SK-N-SH (cell line): ENCODE measurements around the gene KNCN. TPM values are rescaled to one million over a fixed set of nuclear protein-coding genes. Genes with fewer than 3 reads are reported as not detected.

Experiments used
- CTCF ChIA-PET: fragments of 300-600, 350-600 bp; formaldehyde crosslinking; extraction: SDS; loops from one replicate; lab custom pipeline; 2021; lab: Yijun Ruan, JAX
- POLR2A ChIA-PET: fragments of 350-600 bp; sonication (Branson Sonifier 250); formaldehyde crosslinking; extraction: SDS; loops from one replicate; lab custom pipeline; 2020; ENCODE audit warnings: antibody characterized with exemption, inconsistent platforms; lab: Yijun Ruan, JAX
- DNase-seq: peaks from one replicate; pipeline ENCODE4 v3.0.0; 2012
- H2AFZ ChIP-seq: fragments of 200-600 bp; sonication (generic); 2 replicates; pipeline ENCODE4 v1.8.1; 2016; ENCODE audit warnings: antibody characterized with exemption, mild to moderate bottlenecking, low read depth
- H3F3A ChIP-seq: fragments of 200-600 bp; sonication (generic); replicated peaks from 2 replicates; pipeline ENCODE3; 2016; ENCODE audit warnings: antibody characterized with exemption, mild to moderate bottlenecking; ENCODE audit not compliant: insufficient read depth
- H3K27ac ChIP-seq, 2 experiments: fragments of 200-500 bp in 1 of 2; fragments of 200-600 bp in 1 of 2; sonication (Bioruptor generic) in 1 of 2; sonication (generic), shearing (Covaris generic) in 1 of 2; 2 replicates each; pipeline versions ENCODE4 v1.5.1 to v1.6.1; 2014 to 2016; ENCODE audit warnings: low read depth in 2 of 2, inconsistent platforms in 1 of 2, low read length in 1 of 2, mild to moderate bottlenecking in 1 of 2, mixed read lengths in 1 of 2
- H3K27me3 ChIP-seq: fragments of 200-600 bp; sonication (generic), shearing (Covaris generic); 2 replicates; pipeline ENCODE4 v1.6.1; 2016; ENCODE audit warnings: mixed run types; ENCODE audit not compliant: insufficient read depth
- H3K36me3 ChIP-seq, 2 experiments: fragments of 200-500 bp in 1 of 2; fragments of 200-600 bp in 1 of 2; sonication (Bioruptor generic) in 1 of 2; sonication (generic) in 1 of 2; replicated peaks in 1 of 2; 2 replicates each; pipeline versions ENCODE3 to v1.5.1; 2014 to 2016; ENCODE audit warnings: low read length in 1 of 2, mild to moderate bottlenecking in 1 of 2; ENCODE audit not compliant: insufficient read depth in 2 of 2, control insufficient read depth in 1 of 2
- H3K4me1 ChIP-seq, 2 experiments: fragments of 200-500 bp in 1 of 2; fragments of 200-600 bp in 1 of 2; sonication (Bioruptor generic) in 1 of 2; sonication (generic), shearing (Covaris generic) in 1 of 2; 2 replicates each; pipeline versions ENCODE4 v1.5.1 to v1.6.1; 2014 to 2016; ENCODE audit warnings: low read depth in 1 of 2, low read length in 1 of 2, mixed run types in 1 of 2; ENCODE audit not compliant: insufficient read depth in 2 of 2, control insufficient read depth in 1 of 2
- H3K4me2 ChIP-seq: fragments of 200-600 bp; sonication (generic), shearing (Covaris generic); 2 replicates; pipeline ENCODE4 v1.6.1; 2017; ENCODE audit warnings: mixed run types
- H3K4me3 ChIP-seq, 2 experiments: fragments of 200-500 bp in 1 of 2; fragments of 200-600 bp in 1 of 2; sonication (Bioruptor generic) in 1 of 2; sonication (generic), shearing (Covaris generic) in 1 of 2; 2 replicates each; pipeline versions ENCODE4 v1.5.1 to v1.8.1; 2014 to 2016; ENCODE audit warnings: low read depth in 2 of 2, inconsistent platforms in 1 of 2, low read length in 1 of 2, mild to moderate bottlenecking in 1 of 2, mixed read lengths in 1 of 2, moderate library complexity in 1 of 2
- H3K79me2 ChIP-seq: fragments of 200-600 bp; sonication (generic); 2 replicates; pipeline ENCODE4 v1.8.1; 2017; ENCODE audit warnings: mild to moderate bottlenecking; ENCODE audit not compliant: insufficient read depth
- H3K9ac ChIP-seq: fragments of 200-600 bp; sonication (generic); 2 replicates; pipeline ENCODE4 v1.6.1; 2017; ENCODE audit warnings: mixed run types
- H3K9me2 ChIP-seq: fragments of 200-600 bp; sonication (generic); 2 replicates; pipeline ENCODE4 v1.6.1; 2017; ENCODE audit warnings: mixed run types
- H3K9me3 ChIP-seq: fragments of 200-600 bp; sonication (generic); 2 replicates; pipeline ENCODE4 v1.6.1; 2017; ENCODE audit warnings: mixed run types, mild to moderate bottlenecking, moderate library complexity
- H4K20me1 ChIP-seq: fragments of 200-600 bp; sonication (generic); 2 replicates; pipeline ENCODE4 v1.6.1; 2017; ENCODE audit warnings: mild to moderate bottlenecking, mixed run types; ENCODE audit not compliant: insufficient read depth
- ELF1 ChIP-seq: IDR thresholded peaks from 2 replicates; pipeline ENCODE4 v1.4.0; 2012
- EP300 ChIP-seq, 2 experiments: IDR thresholded peaks; 2 replicates each; pipeline versions ENCODE4 v1.4.0 to v1.6.1; 2012; ENCODE audit warnings: borderline replicate concordance in 1 of 2, low read depth in 1 of 2, low read length in 1 of 2
- EZH2phosphoT487 ChIP-seq: fragments of 200-600 bp; sonication (generic); IDR thresholded peaks from 2 replicates; pipeline ENCODE4 v1.6.1; 2017; ENCODE audit warnings: low read depth, mixed run types, mild to moderate bottlenecking, antibody characterized with exemption, moderate library complexity, borderline replicate concordance
- FOXJ3 ChIP-seq: sonication (generic); formaldehyde crosslinking; IDR thresholded peaks from 2 replicates; pipeline ENCODE4 v1.5.1; 2020; ENCODE audit warnings: mild to moderate bottlenecking, missing genetic modification reagents
- FOXM1 ChIP-seq: IDR thresholded peaks from 2 replicates; pipeline ENCODE4 v1.4.0; 2012; ENCODE audit warnings: low read depth, mild to moderate bottlenecking
- IRF3 ChIP-seq: fragments of 150-350 bp; IDR thresholded peaks from 2 replicates; pipeline ENCODE4 v1.6.1; 2016; ENCODE audit warnings: mild to moderate bottlenecking, low read depth, low read length
- JUND ChIP-seq: IDR thresholded peaks from 2 replicates; pipeline ENCODE4 v1.4.0; 2012
- MEF2A ChIP-seq: IDR thresholded peaks from 2 replicates; pipeline ENCODE4 v1.4.0; 2012; ENCODE audit warnings: low read depth, borderline replicate concordance
- MXI1 ChIP-seq: IDR thresholded peaks from 2 replicates; pipeline ENCODE4 v1.6.1; 2012; ENCODE audit warnings: mild to moderate bottlenecking, low read depth, low read length, improper control_type of control experiment
- NFIC ChIP-seq: IDR thresholded peaks from 2 replicates; pipeline ENCODE4 v1.4.0; 2012; ENCODE audit warnings: borderline replicate concordance
- NRF1 ChIP-seq: IDR thresholded peaks from 2 replicates; pipeline ENCODE4 v1.6.1; 2012; ENCODE audit warnings: low read depth, mild to moderate bottlenecking, low read length
- POLR2AphosphoS5 ChIP-seq: IDR thresholded peaks from 2 replicates; pipeline ENCODE4 v1.6.1; 2012; ENCODE audit warnings: low read depth, low read length
- RXRA ChIP-seq: IDR thresholded peaks from 2 replicates; pipeline ENCODE4 v1.4.0; 2012; ENCODE audit warnings: low read depth, mild to moderate bottlenecking, borderline replicate concordance
- SMC3 ChIP-seq: IDR thresholded peaks from 2 replicates; pipeline ENCODE4 v1.6.1; 2012; ENCODE audit warnings: low read depth, low read length, improper control_type of control experiment
- TAF1 ChIP-seq: IDR thresholded peaks from 2 replicates; pipeline ENCODE4 v1.6.1; 2012; ENCODE audit warnings: low read depth, mild to moderate bottlenecking, low read length, moderate library complexity, borderline replicate concordance
- USF2 ChIP-seq: fragments of 150-350 bp; IDR thresholded peaks from 2 replicates; pipeline ENCODE4 v1.6.1; 2017; ENCODE audit warnings: antibody characterized with exemption, low read length, low read depth, borderline replicate concordance
- WGBS: methylation state at CpG from one replicate; pipeline ENCODE4 v1.1.6; 2017; ENCODE audit warnings: low lambda C conversion rate; 5-methylcytosine and 5-hydroxymethylcytosine counted together
- polyA plus RNA-seq, 3 experiments: library from polyadenylated mRNA; depleted of rRNA; stranded (reverse); fragments of >200 nt; gene quantifications; 2 replicates each; pipeline ENCODE4 v1.2.3, GENCODE V29; 2012
- TF ChIP-seq, protein P1 (sequence below): IDR thresholded peaks from 2 replicates; pipeline ENCODE4 v1.4.0; 2012; ENCODE audit warnings: low read depth, borderline replicate concordance
- TF ChIP-seq, protein P2 (sequence below): IDR thresholded peaks from 2 replicates; pipeline ENCODE4 v1.4.0; 2012; ENCODE audit warnings: low read depth, borderline replicate concordance
- TF ChIP-seq, protein P3 (sequence below): fragments of 200-600 bp; sonication (generic); IDR thresholded peaks from 2 replicates; pipeline ENCODE4 v1.6.1; 2017; ENCODE audit warnings: antibody characterized with exemption, mild to moderate bottlenecking, moderate library complexity

Gene KNCN
- polyA plus RNA-seq, 1 of the 3 experiments (the other 2 are of a cell fraction) = not detected

DNA sequence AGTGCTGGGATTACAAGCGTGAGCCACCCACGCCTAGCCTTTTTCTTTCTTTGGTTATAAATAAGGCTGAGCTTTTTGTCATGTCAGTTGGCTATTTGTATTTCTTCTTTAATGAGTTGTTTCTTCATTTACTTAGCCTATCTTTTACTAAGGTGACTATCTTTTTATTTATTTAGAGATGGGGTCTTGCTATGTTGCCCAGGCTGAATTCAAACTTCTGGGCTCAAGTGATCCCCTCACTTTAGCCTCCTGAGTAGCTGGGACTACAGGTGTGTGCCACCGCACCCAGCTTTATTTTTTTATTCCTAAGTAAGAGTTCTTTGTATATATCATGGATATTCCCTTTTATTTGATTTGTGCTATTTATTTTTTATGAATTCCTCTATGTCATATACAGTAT is 49.9 kb downstream of the KNCN start:
- Histone ChIP-seq H4K20me1 (no peaks in the 10 kb centered on the region), H2AFZ (no peak overlapping the region), H3K4me2 (no peak overlapping the region), H3K9ac (no peak overlapping the region), H3K27ac (no peak overlapping the region), H3K4me1 (no peaks in the 10 kb centered on the region), H3K27me3 (no peaks in the 10 kb centered on the region; the same call in 1 of the 2 replicates), H3K9me3 (no peaks in the 10 kb centered on the region), H3F3A (no peaks in the 10 kb centered on the region), H3K9me2 (no peaks in the 10 kb centered on the region), H3K79me2 (no peaks in the 10 kb centered on the region), H3K4me3 (no peak overlapping the region), H3K36me3 (no peaks in the 10 kb centered on the region)
- TF ChIP-seq, protein P1, sequence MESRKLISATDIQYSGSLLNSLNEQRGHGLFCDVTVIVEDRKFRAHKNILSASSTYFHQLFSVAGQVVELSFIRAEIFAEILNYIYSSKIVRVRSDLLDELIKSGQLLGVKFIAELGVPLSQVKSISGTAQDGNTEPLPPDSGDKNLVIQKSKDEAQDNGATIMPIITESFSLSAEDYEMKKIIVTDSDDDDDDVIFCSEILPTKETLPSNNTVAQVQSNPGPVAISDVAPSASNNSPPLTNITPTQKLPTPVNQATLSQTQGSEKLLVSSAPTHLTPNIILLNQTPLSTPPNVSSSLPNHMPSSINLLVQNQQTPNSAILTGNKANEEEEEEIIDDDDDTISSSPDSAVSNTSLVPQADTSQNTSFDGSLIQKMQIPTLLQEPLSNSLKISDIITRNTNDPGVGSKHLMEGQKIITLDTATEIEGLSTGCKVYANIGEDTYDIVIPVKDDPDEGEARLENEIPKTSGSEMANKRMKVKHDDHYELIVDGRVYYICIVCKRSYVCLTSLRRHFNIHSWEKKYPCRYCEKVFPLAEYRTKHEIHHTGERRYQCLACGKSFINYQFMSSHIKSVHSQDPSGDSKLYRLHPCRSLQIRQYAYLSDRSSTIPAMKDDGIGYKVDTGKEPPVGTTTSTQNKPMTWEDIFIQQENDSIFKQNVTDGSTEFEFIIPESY = no peak
- no peak for TF ChIP-seq NRF1
- TF ChIP-seq ELF1 = no peak
- no peak for TF ChIP-seq EZH2phosphoT487
- TF ChIP-seq POLR2AphosphoS5 = no peak
- TF ChIP-seq MEF2A = no peak
- TF ChIP-seq NFIC = no peak
- TF ChIP-seq MXI1 = no peak
- no peak for TF ChIP-seq FOXM1
- TF ChIP-seq RXRA = no peak
- TF ChIP-seq TAF1 = no peak
- no peak for TF ChIP-seq EP300 (IDR thresholded peaks at IDR 0.05; ENCODE audit: borderline replicate concordance in 1 of 2, low read depth in 1 of 2, low read length in 1 of 2)
- TF ChIP-seq SMC3 = no peak
- TF ChIP-seq, protein P2, sequence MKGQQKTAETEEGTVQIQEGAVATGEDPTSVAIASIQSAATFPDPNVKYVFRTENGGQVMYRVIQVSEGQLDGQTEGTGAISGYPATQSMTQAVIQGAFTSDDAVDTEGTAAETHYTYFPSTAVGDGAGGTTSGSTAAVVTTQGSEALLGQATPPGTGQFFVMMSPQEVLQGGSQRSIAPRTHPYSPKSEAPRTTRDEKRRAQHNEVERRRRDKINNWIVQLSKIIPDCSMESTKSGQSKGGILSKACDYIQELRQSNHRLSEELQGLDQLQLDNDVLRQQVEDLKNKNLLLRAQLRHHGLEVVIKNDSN = no peak
- TF ChIP-seq, protein P3, sequence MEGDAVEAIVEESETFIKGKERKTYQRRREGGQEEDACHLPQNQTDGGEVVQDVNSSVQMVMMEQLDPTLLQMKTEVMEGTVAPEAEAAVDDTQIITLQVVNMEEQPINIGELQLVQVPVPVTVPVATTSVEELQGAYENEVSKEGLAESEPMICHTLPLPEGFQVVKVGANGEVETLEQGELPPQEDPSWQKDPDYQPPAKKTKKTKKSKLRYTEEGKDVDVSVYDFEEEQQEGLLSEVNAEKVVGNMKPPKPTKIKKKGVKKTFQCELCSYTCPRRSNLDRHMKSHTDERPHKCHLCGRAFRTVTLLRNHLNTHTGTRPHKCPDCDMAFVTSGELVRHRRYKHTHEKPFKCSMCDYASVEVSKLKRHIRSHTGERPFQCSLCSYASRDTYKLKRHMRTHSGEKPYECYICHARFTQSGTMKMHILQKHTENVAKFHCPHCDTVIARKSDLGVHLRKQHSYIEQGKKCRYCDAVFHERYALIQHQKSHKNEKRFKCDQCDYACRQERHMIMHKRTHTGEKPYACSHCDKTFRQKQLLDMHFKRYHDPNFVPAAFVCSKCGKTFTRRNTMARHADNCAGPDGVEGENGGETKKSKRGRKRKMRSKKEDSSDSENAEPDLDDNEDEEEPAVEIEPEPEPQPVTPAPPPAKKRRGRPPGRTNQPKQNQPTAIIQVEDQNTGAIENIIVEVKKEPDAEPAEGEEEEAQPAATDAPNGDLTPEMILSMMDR = no peak
- no peak for TF ChIP-seq IRF3
- TF ChIP-seq FOXJ3 = no peak
- TF ChIP-seq JUND = no peak
- TF ChIP-seq USF2 = no peak
- WGBS = 93% methylated on average over 3 of the region's 3 CpGs
- ChIA-PET POLR2A (no interaction called here), CTCF (interaction anchor here (0.8 to 2.7 kb wide), 4 partner anchors 15 to 55 kb away, joined by 3 to 13 read pairs (median 4); no protein-coding TSS in a partner anchor)
- DNase-seq = no peak
